HCT116 (cell line): ENCODE results near the gene CHRDL1. TPM values are rescaled to one million over a fixed set of nuclear protein-coding genes. Genes with fewer than 3 reads are reported as not detected.

ENCODE experiments used
- ATAC-seq: fragments of 200-7000 bp; cut with Tn5 transposase; 2 replicates; pipeline ENCODE4 v1.9.1; 2020; ENCODE audit warnings: mild to moderate bottlenecking, moderate library complexity
- BruUV-seq: library from RNA; stranded (reverse); fragments of 400-500 nt; replicated peaks from 2 replicates; lab custom pipeline; 2021; lab: Mats Ljungman, UMichigan
- CTCF ChIA-PET: fragments of 300-600 bp; sonication (Branson Sonifier 250); formaldehyde crosslinking; loops from one replicate; lab custom pipeline; 2021; ENCODE audit warnings: antibody characterized with exemption; lab: Charles Lee
- POLR2A ChIA-PET: fragments of 300-600, 350-600 bp; sonication (Branson Sonifier 250); formaldehyde crosslinking; loops from one replicate; lab custom pipeline; 2021; ENCODE audit warnings: antibody characterized with exemption; lab: Charles Lee
- RAD21 ChIA-PET, 2 experiments: fragments of 300-600 bp; sonication (Branson Sonifier 250); formaldehyde crosslinking; loops; one replicate each; lab custom pipeline; 2023; ENCODE audit warnings: low total read pairs in 2 of 2; ENCODE audit not compliant: uncharacterized antibody in 2 of 2, unreplicated experiment in 2 of 2, low non-redundant PET in 1 of 2; lab: Charles Lee
- DNase-seq: peaks from one replicate; pipeline ENCODE4 v3.0.0-alpha.2; 2010; ENCODE audit warnings: low read depth, low spot score
- H2AFZ ChIP-seq: fragments of 200-600 bp; shearing (Covaris generic), sonication (generic); 2 replicates; pipeline ENCODE4 v1.6.1; 2017; ENCODE audit warnings: low read depth, mixed run types, mixed read lengths, antibody characterized with exemption, low read length; ENCODE audit not compliant: poor library complexity, severe bottlenecking
- H3K27ac ChIP-seq: 2 replicates; pipeline ENCODE4 v1.5.1; 2012; ENCODE audit warnings: low read depth, low read length
- H3K27me3 ChIP-seq: fragments of 200-600 bp; sonication (generic); 2 replicates; pipeline ENCODE4 v1.6.1; 2016; ENCODE audit warnings: mixed run types, low read length, mixed read lengths; ENCODE audit not compliant: insufficient read depth
- H3K36me3 ChIP-seq, 2 experiments: fragments of 200-500 bp in 1 of 2; fragments of 200-600 bp in 1 of 2; sonication (Bioruptor generic) in 1 of 2; sonication (generic) in 1 of 2; 2 replicates each; pipeline versions ENCODE4 v1.5.1 to v1.6.1; 2014 to 2016; ENCODE audit warnings: low read length in 2 of 2, inconsistent platforms in 1 of 2, mixed read lengths in 1 of 2, mixed run types in 1 of 2; ENCODE audit not compliant: insufficient read depth in 2 of 2, control insufficient read depth in 1 of 2
- H3K4me1 ChIP-seq, 2 experiments: fragments of 200-600 bp in 1 of 2; sonication (generic) in 1 of 2; 2 replicates each; pipeline versions ENCODE4 v1.5.1 to v1.6.1; 2012 to 2017; ENCODE audit warnings: low read length in 2 of 2, inconsistent platforms in 1 of 2, mild to moderate bottlenecking in 1 of 2, mixed read lengths in 1 of 2, mixed run types in 1 of 2, moderate library complexity in 1 of 2; ENCODE audit not compliant: insufficient read depth in 2 of 2, control insufficient read depth in 1 of 2
- H3K4me2 ChIP-seq: fragments of 200-600 bp; sonication (generic); 2 replicates; pipeline ENCODE4 v1.6.1; 2017; ENCODE audit warnings: mixed run types, low read length, mixed read lengths
- H3K4me3 ChIP-seq, 2 experiments: fragments of 200-600 bp in 1 of 2; sonication (generic) in 1 of 2; replicated peaks in 1 of 2; 2 replicates each; pipeline ENCODE4 v1.5.1; 2011 to 2016; ENCODE audit warnings: low read length in 2 of 2, control low read depth in 1 of 2, low read depth in 1 of 2, mild to moderate bottlenecking in 1 of 2, mixed read lengths in 1 of 2, mixed run types in 1 of 2
- H3K79me2 ChIP-seq: fragments of 200-600 bp; sonication (generic); 2 replicates; pipeline ENCODE4 v1.6.1; 2017; ENCODE audit warnings: mild to moderate bottlenecking, mixed run types, low read length, moderate library complexity, mixed read lengths; ENCODE audit not compliant: insufficient read depth
- H3K9ac ChIP-seq: fragments of 200-600 bp; sonication (generic); 2 replicates; pipeline ENCODE4 v1.6.1; 2016; ENCODE audit warnings: low read length, mixed read lengths
- H3K9me2 ChIP-seq: fragments of 200-600 bp; sonication (generic), shearing (Covaris generic); 2 replicates; pipeline ENCODE4 v1.6.1; 2017; ENCODE audit warnings: mixed run types, mild to moderate bottlenecking, moderate library complexity; ENCODE audit not compliant: insufficient read depth
- H3K9me3 ChIP-seq, 2 experiments: fragments of 200-500 bp in 1 of 2; fragments of 200-600 bp in 1 of 2; sonication (Bioruptor generic) in 1 of 2; sonication (generic) in 1 of 2; 2 replicates each; pipeline ENCODE4 v1.6.1; 2014 to 2017; ENCODE audit warnings: low read length in 2 of 2, mixed read lengths in 2 of 2, inconsistent platforms in 1 of 2, low read depth in 1 of 2, mild to moderate bottlenecking in 1 of 2, mixed run types in 1 of 2, moderate library complexity in 1 of 2; ENCODE audit not compliant: control insufficient read depth in 1 of 2, insufficient read depth in 1 of 2
- H4K20me1 ChIP-seq: fragments of 200-600 bp; sonication (generic), shearing (Covaris generic); 2 replicates; pipeline ENCODE4 v1.6.1; 2017; ENCODE audit warnings: mixed run types, mild to moderate bottlenecking, moderate library complexity; ENCODE audit not compliant: insufficient read depth
- CBX3 ChIP-seq: IDR thresholded peaks from 2 replicates; pipeline ENCODE4 v1.6.1; 2012; ENCODE audit warnings: low read depth
- CEBPB ChIP-seq: IDR thresholded peaks from 2 replicates; pipeline ENCODE4 v1.6.1; 2012; ENCODE audit warnings: low read depth
- EGR1 ChIP-seq: IDR thresholded peaks from 2 replicates; pipeline ENCODE4 v1.6.1; 2012; ENCODE audit warnings: low read depth
- ELF1 ChIP-seq: IDR thresholded peaks from 2 replicates; pipeline ENCODE4 v1.6.1; 2012; ENCODE audit warnings: low read depth, borderline replicate concordance
- EZH2 ChIP-seq: fragments of 200-600 bp; sonication (generic); IDR thresholded peaks from 2 replicates; pipeline ENCODE4 v1.6.1; 2017; ENCODE audit warnings: antibody characterized with exemption, mixed run types
- POLR2AphosphoS5 ChIP-seq: IDR thresholded peaks from 2 replicates; pipeline ENCODE4 v1.6.1; 2011; ENCODE audit warnings: mild to moderate bottlenecking, low read depth, low read length, moderate library complexity
- RAD21 ChIP-seq: IDR thresholded peaks from 2 replicates; pipeline ENCODE4 v1.6.1; 2012; ENCODE audit warnings: low read depth, mild to moderate bottlenecking
- SP1 ChIP-seq: IDR thresholded peaks from 2 replicates; pipeline ENCODE4 v1.6.1; 2012; ENCODE audit warnings: low read depth
- TCF7L2 ChIP-seq: IDR thresholded peaks from 2 replicates; pipeline ENCODE4 v1.7.0; 2011; ENCODE audit warnings: borderline replicate concordance, inconsistent platforms; ENCODE audit not compliant: insufficient read depth, insufficient read length; ENCODE audit errors: extremely low read depth
- YY1 ChIP-seq: IDR thresholded peaks from 2 replicates; pipeline ENCODE4 v1.6.1; 2011; ENCODE audit warnings: low read length, low read depth, moderate library complexity, mild to moderate bottlenecking; ENCODE audit not compliant: insufficient replicate concordance; ENCODE audit errors: extremely low read depth
- intact Hi-C: fragments of 100-400 bp; cut with micrococcal nuclease; formaldehyde crosslinking; loops from 2 replicates; pipeline ENCODE4 v1.10.0; 2022
- total RNA-seq: library from RNA; stranded (reverse); gene quantifications from one replicate; pipeline ENCODE4 v1.2.1, GENCODE V29; 2021; ENCODE audit not compliant: unreplicated experiment

CHRDL1 gene
- total RNA-seq, 1 experiment from 2014 or later = 0.05 TPM

- Histone ChIP-seq H3K79me2 (no peaks in the 10 kb centered on the region), H3K4me1 (no peaks in the 10 kb centered on the region), H4K20me1 (no peaks in the 10 kb centered on the region), H3K9me3 (no peaks in the 10 kb centered on the region), H3K27ac (no peak overlapping the region), H3K9ac (no peak overlapping the region), H3K4me3 (no peak overlapping the region), H3K4me2 (no peak overlapping the region), H3K36me3 (no peaks in the 10 kb centered on the region), H2AFZ (no peak overlapping the region), H3K27me3 (peaks cover 9% of the 10 kb centered on the region; the same call in 1 of the 2 replicates), H3K9me2 (no peaks in the 10 kb centered on the region)
- TF ChIP-seq POLR2AphosphoS5 (no peak), RAD21 (no peak), EZH2 (no peak), SP1 (no peak), ELF1 (no peak), EGR1 (no peak)
- no TSS peak for BruUV-seq
- CTCF ChIA-PET = no interaction called here
- ATAC-seq (no peak), DNase-seq (no peak)
- RAD21 ChIA-PET = no interaction called here
- POLR2A ChIA-PET = no interaction called here
- intact Hi-C loops = no loop called here
Observed at GRCh38 chrX:110786486-110786885, 9.1 kb downstream of the CHRDL1 start.

- ChIA-PET POLR2A (no interaction called here), RAD21 (no interaction called here), CTCF (no interaction called here)
- no peak for TF ChIP-seq TCF7L2
- TF ChIP-seq EZH2 = no peak
- no peak for TF ChIP-seq YY1
- TF ChIP-seq RAD21 = no peak
- TF ChIP-seq CEBPB = no peak
- TF ChIP-seq CBX3 = no peak
- Histone ChIP-seq H3K36me3 (no peaks in the 10 kb centered on the region), H3K9me2 (no peaks in the 10 kb centered on the region), H3K4me2 (no peak overlapping the region), H3K4me3 (no peak overlapping the region), H3K27ac (no peak overlapping the region), H4K20me1 (no peaks in the 10 kb centered on the region), H3K9me3 (no peaks in the 10 kb centered on the region), H3K9ac (no peak overlapping the region), H2AFZ (no peak overlapping the region), H3K79me2 (no peaks in the 10 kb centered on the region), H3K4me1 (no peaks in the 10 kb centered on the region), H3K27me3 (no peaks in the 10 kb centered on the region)
- no TSS peak for BruUV-seq
- intact Hi-C loops = no loop called here
- ATAC-seq (no peak), DNase-seq (no peak)
Observed at GRCh38 chrX:110759785-110760184, 35.8 kb downstream of the CHRDL1 start.
